T47D (cell line): Measurements from ENCODE around the gene LRRC19.

Source experiments
- DNase-seq, 2 experiments: peaks; one replicate each; pipeline versions ENCODE4 v3.0.0 to v3.0.0-alpha.2; 2011 to 2012; ENCODE audit warnings: low read depth in 1 of 2, low spot score in 1 of 2
- JUND ChIP-seq: IDR thresholded peaks from 2 replicates; pipeline ENCODE4 v1.6.1; 2012; ENCODE audit warnings: low read depth
- in situ Hi-C: cut with HindIII; loops from 2 replicates; pipeline ENCODE4 v1.10.0; 2016; ENCODE audit warnings: low sequenced_read_pairs, low pct_unique_long_range_greater_than_20kb

Gene LRRC19

GRCh38 chr9:27003426-27004077, 1.9 kb downstream of the LRRC19 start:
- no peak for DNase-seq
- in situ Hi-C loops = no loop called here
- TF ChIP-seq JUND = no peak

- in situ Hi-C loops = no loop called here
- no peak for DNase-seq
- TF ChIP-seq JUND = no peak
These were observed 9.7 kb downstream of the LRRC19 start for GRCh38 chr9:26995810-26996209.

- DNase-seq = no peak
- in situ Hi-C loops = no loop called here
- no peak for TF ChIP-seq JUND
These were observed 22.1 kb downstream of the LRRC19 start for GRCh38 chr9:26983340-26983739.

- in situ Hi-C loops = no loop called here
- TF ChIP-seq JUND = no peak
- peak in 1 of 2 experiments; percentile 58 for DNase-seq
These were observed 29.5 kb downstream of the LRRC19 start for GRCh38 chr9:26975728-26976707.

- DNase-seq = no peak
- in situ Hi-C loops = no loop called here
- no peak for TF ChIP-seq JUND
These were observed 30.5 kb downstream of the LRRC19 start for GRCh38 chr9:26974927-26975326.

GRCh38 chr9:26973989-26974388, 31.5 kb downstream of the LRRC19 start:
- TF ChIP-seq JUND = no peak
- in situ Hi-C loops = no loop called here

GRCh38 chr9:26971721-26972120, 33.8 kb downstream of the LRRC19 start:
- DNase-seq = no peak
- TF ChIP-seq JUND = no peak
- in situ Hi-C loops = no loop called here

More at GRCh38 chr9:26973989-26974388, 31.5 kb downstream of the LRRC19 start:
- no peak for DNase-seq

- no peak for DNase-seq
- TF ChIP-seq JUND = no peak
- in situ Hi-C loops = no loop called here
These were observed 48.6 kb downstream of the LRRC19 start for GRCh38 chr9:26956860-26957233.

- in situ Hi-C loops = no loop called here
- DNase-seq = peak; percentile 87 to 96
- no peak for TF ChIP-seq JUND
These were observed 49.3 kb downstream of the LRRC19 start, which contains the start of gene IFT74 for GRCh38 chr9:26955921-26956859. IFT74 (plus strand) TSS chr9:26956412; CDS start chr9:26961968, 5,556 bp downstream.

- no peak for TF ChIP-seq JUND
- no peak for DNase-seq
- in situ Hi-C loops = no loop called here
These were observed 50.1 kb downstream of the LRRC19 start for GRCh38 chr9:26955222-26955903.

GRCh38 chr9:26954050-26954508, 51.4 kb downstream of the LRRC19 start:
- no peak for DNase-seq
- in situ Hi-C loops = no loop called here
- no peak for TF ChIP-seq JUND
